Stimulated activated naive CD8-positive, alpha-beta T cell treated with anti-CD3 and anti-CD28 coated beads, Interleukin-15, Interleukin-2, amounts not matched to agents 100 U/mL and 50 U/mL, for 24 hours (primary cell): ENCODE measurements around the gene PC.
"Not testable (repeated sequence)": the region's sequence is repeated elsewhere in the genome, so short reads cannot be mapped to it uniquely, and the experiment has no call there.

Experiments
- ATAC-seq: fragments of 150-1000 bp; cut with Tn5 transposase; one replicate; pipeline ENCODE4 v1.10.0; 2021
- DNase-seq: peaks from one replicate; pipeline ENCODE4 v3.0.0; 2021

The PC gene

GRCh38 chr11:66978717-66979116 lies 20.5 kb upstream of the PC start:
- ATAC-seq (no peak), DNase-seq (no peak)

GRCh38 chr11:66978229-66978628 lies 20.0 kb upstream of the PC start:
- ATAC-seq (no peak), DNase-seq (no peak)

DNA sequence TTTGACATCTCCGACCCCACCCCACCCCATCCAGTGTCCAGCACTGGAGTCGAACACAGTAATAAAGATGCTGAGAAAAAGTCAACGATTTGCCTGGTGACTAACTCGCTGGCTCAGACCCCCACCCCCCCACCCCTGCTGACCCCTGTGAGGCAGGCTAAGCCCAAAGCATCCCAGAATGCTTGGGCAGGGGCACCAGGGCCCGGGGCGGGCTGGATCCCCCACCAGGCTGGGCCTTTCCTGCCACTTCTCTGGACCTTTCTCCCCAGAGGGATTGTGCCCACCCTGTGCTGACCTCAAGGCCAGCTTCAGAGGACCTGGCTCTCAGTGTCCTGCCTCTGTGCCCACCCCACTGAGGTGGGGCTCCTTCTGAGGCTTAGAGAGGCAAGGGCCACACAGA lies 18.7 kb upstream of the PC start:
- DNase-seq (no peak), ATAC-seq (no peak)

- DNase-seq: peak; percentile 48
- no peak for ATAC-seq
Observed at GRCh38 chr11:66976028-66976467, 17.9 kb upstream of the PC start.

GRCh38 chr11:66975405-66976027 lies 17.3 kb upstream of the PC start:
- DNase-seq (no peak), ATAC-seq (no peak)

GRCh38 chr11:66974724-66975404 lies 16.7 kb upstream of the PC start, which contains the start of gene C11orf86:
TSS of gene C11orf86 (plus strand) at chr11:66975304. CDS start at chr11:66975363, 59 bp downstream.
- ATAC-seq: no peak
- no peak for DNase-seq

- DNase-seq (no peak), ATAC-seq (no peak)
Observed at GRCh38 chr11:66973956-66974580, 15.9 kb upstream of the PC start.

DNA sequence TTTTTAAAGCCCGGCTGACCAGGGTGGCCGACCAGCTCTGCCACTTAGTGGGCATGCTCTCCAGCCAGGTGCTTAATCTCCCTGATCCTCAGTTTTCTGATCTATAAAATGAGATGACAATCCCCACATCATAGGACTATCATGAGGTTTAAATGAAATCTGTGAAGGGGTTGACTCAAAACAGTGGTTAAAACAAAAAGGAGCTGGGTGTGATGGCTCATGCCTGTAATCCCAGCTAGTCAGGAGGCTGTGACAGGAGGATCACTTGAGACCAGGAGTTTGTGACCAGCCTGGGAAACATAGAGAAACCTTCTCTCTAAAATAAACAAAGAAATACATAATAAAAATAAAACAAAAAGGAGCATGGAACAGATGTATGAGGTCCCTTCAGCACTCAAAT lies 13.3 kb upstream of the PC start:
- no peak for DNase-seq
- no peak for ATAC-seq

GRCh38 chr11:66970807-66971442 lies 12.7 kb upstream of the PC start:
- ATAC-seq (peak; percentile 96), DNase-seq (peak; percentile 30)

DNA sequence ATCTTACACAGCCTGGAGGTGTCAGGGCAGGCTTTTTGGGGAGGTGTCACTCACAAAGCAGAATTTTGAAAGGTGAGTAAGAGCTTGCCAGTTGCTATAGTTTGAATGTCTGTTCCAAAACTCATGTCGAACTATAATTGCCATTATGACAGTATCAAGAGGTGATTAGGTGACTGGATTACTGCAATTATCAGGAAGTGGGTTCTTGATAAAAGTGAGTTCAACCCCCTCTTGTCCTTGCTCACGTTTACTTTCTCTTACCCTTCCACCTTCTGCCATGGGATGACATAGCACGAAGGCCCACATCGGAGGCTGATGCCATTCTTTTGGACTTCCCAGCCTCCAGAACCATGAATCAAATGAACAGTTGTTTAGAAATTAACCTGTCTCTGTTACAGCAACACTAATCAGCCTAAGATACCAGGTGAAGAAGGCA lies 12.2 kb upstream of the PC start:
- no peak for DNase-seq
- ATAC-seq: no peak

DNA sequence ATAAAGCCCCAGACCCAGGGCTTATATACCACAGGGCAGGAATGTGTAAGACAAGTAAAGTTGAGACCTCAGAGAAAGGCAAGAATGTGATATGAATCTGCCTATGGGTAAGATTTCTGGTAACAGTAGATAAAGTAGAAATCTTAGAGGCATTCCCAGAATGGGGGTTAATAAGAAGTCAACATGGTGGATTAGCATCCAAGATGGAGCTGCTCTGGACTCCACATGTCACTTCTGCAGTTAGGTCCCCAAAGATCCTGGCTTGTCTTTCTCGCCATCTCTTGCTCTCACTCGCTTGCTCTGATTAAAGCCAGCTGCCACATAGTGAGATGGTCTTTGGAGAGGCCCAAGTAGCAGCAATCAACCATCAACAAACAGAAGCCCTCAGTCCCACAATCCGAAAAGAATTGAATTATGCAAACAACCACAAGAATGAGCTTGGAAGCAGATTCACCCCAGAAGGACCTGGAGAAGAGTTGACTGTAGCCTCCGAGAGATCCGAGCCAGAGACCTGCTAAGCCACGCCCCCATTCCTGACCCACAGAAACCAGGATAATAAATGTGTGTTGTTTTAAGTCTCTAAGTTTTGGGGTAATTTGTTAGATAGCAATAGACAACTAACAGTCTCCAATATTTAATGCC lies 11.5 kb upstream of the PC start:
- ATAC-seq: no peak
- DNase-seq: no peak

DNA sequence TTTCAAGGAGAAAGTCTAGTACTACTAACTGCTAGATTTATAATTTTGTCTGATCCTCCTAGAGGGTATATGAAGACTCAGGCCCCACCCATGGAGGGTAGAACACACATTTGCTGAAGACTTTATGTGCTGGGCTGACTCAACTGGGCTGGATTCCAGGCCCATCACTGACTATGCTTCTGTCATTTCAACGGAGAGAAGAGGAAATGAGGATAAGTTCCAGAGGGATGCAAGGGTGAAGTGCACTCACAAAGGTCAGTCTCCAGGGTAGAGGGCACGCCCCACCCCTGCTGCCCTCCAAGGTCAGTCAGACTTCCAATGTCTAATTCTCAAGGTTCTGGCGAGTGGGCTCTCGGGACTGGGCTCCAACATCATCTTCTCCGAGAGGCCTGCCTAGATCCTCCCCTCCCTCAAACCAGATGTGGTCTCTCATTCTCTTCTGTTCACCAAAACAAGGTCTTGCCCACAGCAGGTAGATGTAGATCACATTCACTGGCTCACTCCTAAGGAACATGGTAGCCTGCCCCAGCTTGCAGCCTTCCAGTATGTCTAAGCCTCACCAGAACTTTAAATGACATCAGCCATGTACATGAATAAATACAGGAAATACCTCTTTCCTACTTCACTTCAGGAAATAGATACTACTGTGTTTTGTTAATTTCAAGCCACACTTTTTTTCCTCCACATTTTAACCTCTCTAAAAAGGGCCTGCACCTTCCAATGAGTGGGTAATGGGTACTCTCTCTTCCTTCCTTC lies 9.7 kb upstream of the PC start:
- no peak for ATAC-seq
- no peak for DNase-seq

- ATAC-seq (no peak), DNase-seq (no peak)
Observed at GRCh38 chr11:66966351-66966750, 8.2 kb upstream of the PC start.

GRCh38 chr11:66964495-66964894 lies 6.3 kb upstream of the PC start:
- no peak for DNase-seq
- ATAC-seq: no peak

- ATAC-seq (no peak), DNase-seq (no peak)
Observed at GRCh38 chr11:66962801-66963200, 4.6 kb upstream of the PC start.

DNA sequence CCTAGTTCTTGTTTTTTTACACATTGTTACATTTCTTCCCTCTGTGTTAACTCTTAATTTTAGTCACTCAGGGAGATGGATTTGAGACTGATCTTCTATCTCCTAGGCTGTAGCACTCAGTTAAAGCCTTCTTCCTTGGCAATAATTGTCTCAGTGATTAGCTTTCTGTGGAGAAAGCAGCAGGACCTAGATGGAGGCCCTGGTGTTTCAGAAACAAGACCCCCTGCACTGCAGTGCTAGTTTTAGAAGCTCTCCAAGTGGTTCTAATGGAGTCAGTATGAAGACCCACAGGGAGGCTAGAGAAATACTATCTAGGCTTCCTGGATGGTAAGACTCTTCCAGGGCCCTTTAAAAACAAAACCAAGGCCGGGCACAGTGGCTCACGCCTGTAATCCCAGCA lies 4.1 kb upstream of the PC start:
- ATAC-seq (no peak), DNase-seq (no peak)

DNA sequence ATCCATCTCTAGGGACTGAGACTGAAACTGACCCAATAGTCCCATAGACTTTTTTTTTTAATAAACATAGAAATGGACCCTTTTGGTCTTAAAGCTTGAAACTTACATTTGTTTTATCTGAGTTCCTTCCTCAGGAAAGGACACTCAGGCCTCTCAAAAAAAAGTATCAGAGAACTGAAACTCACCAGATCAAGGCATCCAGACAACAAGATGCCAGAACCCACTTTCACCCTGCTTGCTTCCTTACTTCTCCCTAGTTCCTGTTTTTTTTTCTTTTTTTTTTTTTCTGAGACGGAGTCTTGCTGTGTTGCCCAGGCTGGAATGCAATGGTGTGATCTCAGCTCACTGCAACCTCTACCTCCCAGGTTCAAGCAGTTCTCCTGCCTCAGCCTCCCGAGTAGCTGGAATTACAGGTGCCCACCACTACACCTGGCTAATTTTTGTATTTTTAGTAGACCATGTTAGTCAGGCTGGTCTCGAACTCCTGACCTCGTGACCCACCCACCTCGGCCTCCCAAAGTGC lies 3.6 kb upstream of the PC start:
- DNase-seq, ATAC-seq: not testable (repeated sequence)

DNA sequence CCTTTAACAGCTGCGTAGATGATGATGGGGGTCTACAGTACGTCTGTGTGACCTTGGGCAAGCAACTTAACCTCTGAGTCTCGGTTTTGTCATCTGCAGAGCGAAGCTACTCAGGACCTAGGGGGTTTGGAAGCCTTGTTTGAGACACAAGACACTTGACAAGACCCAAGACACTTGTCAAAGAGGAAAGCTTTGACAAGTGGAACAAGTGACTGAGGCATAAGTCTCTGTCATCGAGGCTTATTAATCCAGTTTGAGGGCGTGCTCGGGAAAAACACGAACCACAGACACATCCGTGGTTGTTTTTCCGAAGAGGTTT lies 732 bp upstream of the PC start:
- ATAC-seq (peak; percentile 26), DNase-seq (no peak)

GRCh38 chr11:66957971-66958231 lies 282 bp downstream of the PC start:
- ATAC-seq: peak; percentile 29
- DNase-seq: no peak

DNA sequence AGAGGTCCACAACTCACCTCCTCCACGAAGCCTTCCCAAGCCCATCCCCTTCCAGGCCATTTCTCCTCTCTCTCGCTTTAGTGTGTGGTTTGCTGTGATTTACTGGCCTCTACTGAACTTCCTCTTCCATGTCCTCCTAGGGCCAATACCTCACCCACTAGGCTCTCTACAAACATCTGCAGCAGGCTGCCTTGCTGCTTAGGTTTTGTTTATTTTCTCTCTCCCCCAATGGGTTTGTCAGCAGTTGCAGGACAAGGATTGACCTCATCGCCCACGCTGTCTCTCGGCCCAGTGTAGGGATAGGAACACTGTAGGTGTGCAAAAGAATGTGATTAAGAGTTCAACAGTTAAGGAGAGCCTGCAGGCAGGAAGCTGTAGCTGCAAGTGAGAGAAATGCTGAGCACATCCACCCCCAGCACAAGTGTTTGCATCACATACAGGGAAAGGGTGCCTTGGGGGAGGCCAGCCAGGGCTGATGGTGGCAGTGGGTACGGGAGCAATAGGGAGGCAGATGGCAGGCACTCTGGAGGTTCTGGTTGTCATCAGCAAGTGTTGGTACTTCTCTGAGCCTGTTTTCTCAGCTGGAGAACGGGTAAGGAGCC lies 1.4 kb downstream of the PC start:
- DNase-seq: no peak
- no peak for ATAC-seq

GRCh38 chr11:66953081-66953833 lies 4.9 kb downstream of the PC start:
- no peak for ATAC-seq
- DNase-seq: no peak
